ENCODE data around the gene YWHAH.
A peak's percentile ranks its signal among the peaks of the same experiment; 100 is the strongest.

YWHAH gene

DNA sequence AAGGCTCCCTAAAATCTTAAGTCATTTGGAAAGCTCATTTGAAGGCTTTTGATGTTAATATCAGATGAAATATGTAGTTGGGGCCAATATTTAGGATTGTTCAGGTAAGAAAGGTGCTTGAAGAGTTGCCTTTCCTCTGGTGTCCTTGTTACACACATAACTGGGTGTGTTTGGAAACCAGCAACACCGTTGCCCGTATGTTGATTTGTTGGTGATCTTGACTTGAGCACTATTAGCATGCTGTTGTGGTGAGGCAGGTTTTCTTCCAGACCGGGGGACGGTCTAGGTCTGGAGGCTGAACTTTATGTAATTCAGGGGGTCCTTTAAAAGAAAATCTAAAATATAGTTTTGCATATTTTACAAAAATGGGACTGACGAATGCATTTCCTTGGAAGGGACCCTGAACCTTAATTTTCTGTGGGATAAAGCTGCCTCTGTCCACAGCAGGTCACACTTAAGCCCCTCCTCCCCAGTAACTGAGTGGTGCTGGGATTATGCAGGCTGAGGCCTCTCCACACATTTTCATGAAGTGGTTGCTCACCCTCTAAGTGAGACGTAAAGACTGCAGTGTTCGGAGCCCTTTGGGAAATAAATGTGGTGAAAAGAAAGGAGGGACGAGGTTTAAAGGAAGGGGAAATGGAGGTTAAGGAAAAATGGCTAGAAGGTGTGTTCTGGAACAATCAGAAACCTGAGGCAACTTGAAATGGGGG is 1.8 kb downstream of the YWHAH start:
- DNase-seq (ENCODE audit: low spot score), result no peak

DNA sequence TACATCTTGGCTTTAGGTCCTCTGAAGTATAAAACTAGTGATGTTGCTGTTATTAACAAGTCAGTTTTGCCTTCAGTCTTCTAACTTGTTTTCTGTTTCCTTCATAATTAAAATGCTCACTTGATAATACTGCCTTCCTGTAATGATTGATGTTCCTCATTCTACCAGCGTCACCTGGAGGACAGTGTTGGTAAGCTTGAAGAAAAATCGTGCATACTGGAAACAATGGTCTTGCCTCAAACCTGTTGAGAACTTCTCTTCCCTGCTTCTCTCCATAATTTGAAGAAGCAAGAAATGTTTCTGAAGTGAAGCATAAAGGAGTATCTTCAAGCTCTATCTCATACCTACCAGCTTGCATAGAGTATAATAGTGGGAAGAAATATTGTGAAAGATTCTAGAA is 3.0 kb downstream of the YWHAH start:
- no peak for TF ChIP-seq CTCF (IDR thresholded peaks at IDR 0.05)
- no peak for DNase-seq (ENCODE audit: low spot score)
- Histone ChIP-seq H3K27ac (peak overlapping the region in 1 of 2 donors; percentile 99), H3K4me3 (peak overlapping the region; percentile 71)

More for the DNA sequence above, 1.8 kb downstream of the YWHAH start:
- H3K27ac ChIP-seq, result peak overlapping the region; percentile 90 to 99
- peak overlapping the region; percentile 71 for H3K4me3 ChIP-seq
- TF ChIP-seq CTCF (IDR thresholded peaks at IDR 0.05), result no peak

GRCh38 chr22:31948002-31948401 is 3.7 kb downstream of the YWHAH start:
- no peak for TF ChIP-seq CTCF (IDR thresholded peaks at IDR 0.05)
- H3K4me3 ChIP-seq, result no peak overlapping the region
- H3K27ac ChIP-seq, result peak overlapping the region in 1 of 2 donors; percentile 38
- DNase-seq (ENCODE audit: low spot score), result no peak

DNA sequence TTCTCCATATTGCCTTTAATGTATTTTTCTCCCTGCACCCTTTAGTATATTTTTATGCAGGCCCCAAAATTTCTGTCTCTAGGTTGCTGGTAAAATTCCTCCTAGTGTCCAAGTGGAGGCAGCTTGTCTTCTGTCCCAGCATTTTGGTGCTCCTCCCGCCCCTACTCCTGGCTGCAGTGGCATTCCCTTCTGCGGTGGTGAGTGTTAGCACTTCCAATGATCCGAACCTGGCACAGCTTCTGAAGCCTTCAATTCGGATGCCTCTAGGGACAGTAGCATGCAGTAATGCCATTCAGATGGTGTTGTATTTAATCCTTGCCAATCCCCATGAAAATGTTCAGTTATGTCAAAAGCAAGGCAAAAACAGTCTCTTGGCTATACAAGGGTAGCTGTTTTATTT is 5.9 kb downstream of the YWHAH start:
- peak overlapping the region; percentile 74 to 91 for H3K27ac ChIP-seq
- no peak for DNase-seq (ENCODE audit: low spot score)
- no peak for TF ChIP-seq CTCF (IDR thresholded peaks at IDR 0.05)
- peak overlapping the region; percentile 8 for H3K4me3 ChIP-seq

GRCh38 chr22:31951194-31952093 is 7.1 kb downstream of the YWHAH start:
- DNase-seq (ENCODE audit: low spot score), result no peak
- Histone ChIP-seq H3K27ac (peak overlapping the region; percentile 74 to 91), H3K4me3 (peak overlapping the region; percentile 51)
- TF ChIP-seq CTCF (IDR thresholded peaks at IDR 0.05), result no peak

DNA sequence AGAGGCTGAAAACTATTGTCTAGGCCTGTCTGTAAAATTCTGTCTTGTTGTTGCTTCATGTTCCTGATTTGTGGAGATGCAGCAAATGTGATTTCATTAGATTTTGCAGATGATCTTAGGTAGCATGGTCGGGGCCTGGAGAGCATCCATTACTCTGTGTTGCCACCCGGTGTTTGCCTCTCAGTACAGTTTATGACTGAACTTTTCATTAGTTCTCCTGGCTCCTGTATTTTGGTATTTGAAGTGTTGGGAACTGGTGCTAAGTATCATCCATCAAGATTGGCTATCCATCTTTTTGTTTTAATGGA is 7.7 kb downstream of the YWHAH start:
- DNase-seq (ENCODE audit: low spot score), result no peak
- no peak for TF ChIP-seq CTCF (IDR thresholded peaks at IDR 0.05)
- H3K27ac ChIP-seq, result peak overlapping the region; percentile 74 to 91
- H3K4me3 ChIP-seq, result peak overlapping the region; percentile 51

Measured in coronary artery (tissue), 2 donors.